HCEC 1CT (cell line): Measurements from ENCODE around the gene AP1M2.
"Not testable (repeated sequence)": the region's sequence is repeated elsewhere in the genome, so short reads cannot be mapped to it uniquely, and the experiment has no call there.

Source experiments
- DNase-seq: peaks from one replicate; pipeline ENCODE4 v3.0.0-alpha.2; 2017

The AP1M2 gene

GRCh38 chr19:10600149-10600548 lies 13.0 kb upstream of the AP1M2 start:
- no peak for DNase-seq

GRCh38 chr19:10593820-10594637 lies 6.9 kb upstream of the AP1M2 start:
- DNase-seq: no peak

GRCh38 chr19:10593148-10593547 lies 6.0 kb upstream of the AP1M2 start:
- DNase-seq: no peak

GRCh38 chr19:10587839-10588150 lies 683 bp upstream of the AP1M2 start:
- DNase-seq: no peak

GRCh38 chr19:10586396-10586795 lies 716 bp downstream of the AP1M2 start:
- DNase-seq: no peak

- no peak for DNase-seq
Observed at GRCh38 chr19:10583036-10583776, 3.9 kb downstream of the AP1M2 start.

- DNase-seq: no peak
Observed at GRCh38 chr19:10582091-10582490, 5.0 kb downstream of the AP1M2 start.

GRCh38 chr19:10580979-10581631 lies 6.0 kb downstream of the AP1M2 start:
- DNase-seq: peak; percentile 85

GRCh38 chr19:10577951-10578350 lies 9.2 kb downstream of the AP1M2 start:
- DNase-seq: no peak

- DNase-seq: no peak
Observed at GRCh38 chr19:10575011-10575716, 11.9 kb downstream of the AP1M2 start.

- DNase-seq: no peak
Observed at GRCh38 chr19:10574462-10574861, 12.7 kb downstream of the AP1M2 start.

- not testable (repeated sequence) for DNase-seq
Observed at GRCh38 chr19:10573793-10574192, 13.3 kb downstream of the AP1M2 start.

- DNase-seq: peak; percentile 99
Observed at GRCh38 chr19:10568826-10569651, 18.1 kb downstream of the AP1M2 start, which contains the start of gene CDKN2D. Gene CDKN2D (minus strand): TSS chr19:10568979. CDS start chr19:10568653, 326 bp downstream.

- DNase-seq: peak; percentile 35
Observed at GRCh38 chr19:10568062-10568825, 18.9 kb downstream of the AP1M2 start.

GRCh38 chr19:10567656-10568055 lies 19.5 kb downstream of the AP1M2 start:
- no peak for DNase-seq

- no peak for DNase-seq
Observed at GRCh38 chr19:10566658-10567410, 20.3 kb downstream of the AP1M2 start.

GRCh38 chr19:10566408-10566657 lies 20.8 kb downstream of the AP1M2 start:
- no peak for DNase-seq

- peak; percentile 98 for DNase-seq
Observed at GRCh38 chr19:10565567-10566407, 21.3 kb downstream of the AP1M2 start, which contains the start of gene KRI1. Gene KRI1 (minus strand): TSS chr19:10566010. CDS start chr19:10565999, 11 bp downstream.

- DNase-seq: peak; percentile 66
Observed at GRCh38 chr19:10565028-10565566, 22.0 kb downstream of the AP1M2 start.
